ENCODE data around the gene EPS8L2. TPM values are rescaled to one million over a fixed set of nuclear protein-coding genes. Genes with fewer than 3 reads are reported as not detected.
A peak's percentile ranks its signal among the peaks of the same experiment; 100 is the strongest.

The EPS8L2 gene
- total and polyA plus RNA-seq, 4 donors, result 24.4 to 138 (median 62.7) TPM

DNA sequence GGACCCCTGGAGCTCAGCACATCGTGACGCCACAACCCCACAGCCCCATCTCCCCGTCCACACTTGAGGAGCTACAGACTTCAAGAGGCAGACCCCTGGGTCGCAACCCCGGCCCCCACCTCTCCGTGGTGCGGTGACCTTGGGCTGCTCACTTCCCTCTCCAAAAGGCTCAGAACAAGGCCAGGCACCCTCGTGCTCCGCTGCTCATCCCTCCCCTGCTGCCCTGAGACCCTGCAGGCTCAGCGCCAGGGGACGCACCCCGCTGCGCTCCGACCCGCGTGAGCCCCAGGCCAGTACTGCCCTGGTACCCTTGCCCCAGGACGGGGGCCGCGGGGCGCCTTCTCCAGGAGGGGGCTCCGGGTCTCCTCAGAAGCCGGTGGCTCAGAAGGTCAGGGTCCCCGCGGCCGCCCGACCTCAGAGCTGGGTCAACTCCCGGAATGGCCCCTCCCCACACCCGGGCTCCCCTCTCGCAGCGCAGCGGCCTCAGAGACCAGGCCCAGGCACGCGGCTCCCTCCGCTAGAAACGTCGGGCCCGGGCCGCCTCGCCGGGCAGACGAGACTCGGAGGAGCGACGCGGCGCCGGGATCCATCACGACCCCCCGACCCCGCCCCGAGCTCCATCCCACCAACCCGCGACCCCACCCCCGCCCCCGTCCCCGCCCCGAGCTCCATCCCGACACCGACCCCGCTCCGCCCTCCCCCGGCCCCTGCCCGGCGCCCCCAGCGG, 70.7 kb downstream of the EPS8L2 start:
- Histone ChIP-seq H3K9ac (ENCODE audit: low read depth in 1 of 2, low read length in 2 of 2) (peak overlapping the region in 1 of 2 donors; percentile 32), H3K36me3 (ENCODE audit: control insufficient read depth in 4 of 4, insufficient read depth in 3 of 4, low read depth in 1 of 4, low read length in 3 of 4) (peaks cover 0 to 12% (median 7%) of the 10 kb centered on the region in 4 donors), H3K4me3 (ENCODE audit: low read depth in 1 of 3, low read length in 3 of 3) (peak overlapping the region; percentile 72 to 95 (median 75)), H3K4me1 (ENCODE audit: control insufficient read depth in 4 of 4, insufficient read depth in 4 of 4, low read length in 3 of 4) (peaks cover 13 to 37% (median 21%) of the 10 kb centered on the region in 4 donors), H3K9me3 (ENCODE audit: control insufficient read depth in 4 of 4, low read length in 3 of 4) (no peaks in the 10 kb centered on the region), H3K27me3 (ENCODE audit: control insufficient read depth in 4 of 4, insufficient read depth in 4 of 4, low read length in 3 of 4) (no peaks in the 10 kb centered on the region), H3K27ac (ENCODE audit: low read depth in 1 of 2, low read length in 2 of 2) (peak overlapping the region; percentile 70 to 77)
- WGBS, result 3% methylated on average over 65 of the region's 65 CpGs
- DNase-seq (ENCODE audit: low spot score), result no peak
- TF ChIP-seq MAX (IDR thresholded peaks at IDR 0.05), result no peak

Other genes starting within 250 kb of the EPS8L2 start
- 10 to 100 TPM; 68.5 to 77.8 TPM for gene RNH1, start 199.0 kb upstream of the EPS8L2 start, total RNA-seq
- gene RNH1, start 199.0 kb upstream of the EPS8L2 start, polyA plus RNA-seq, result 10 to 100 TPM; 75.7 to 99.1 TPM
- gene HRAS, start 170.7 kb upstream of the EPS8L2 start, total RNA-seq, result 1 to 10 TPM; 4.7 to 8.6 TPM
- 10 to 100 TPM; 13.2 to 17.4 TPM for gene HRAS, start 170.7 kb upstream of the EPS8L2 start, polyA plus RNA-seq
- gene LRRC56, start 168.7 kb upstream of the EPS8L2 start, total RNA-seq, result under 1 TPM; 0.17 to 0.23 TPM
- gene LRRC56, start 168.7 kb upstream of the EPS8L2 start, polyA plus RNA-seq, result under 1 TPM; 0.08 to 0.46 TPM
- 1 to 10 TPM; 1.2 to 2.9 TPM for gene LMNTD2, start 145.5 kb upstream of the EPS8L2 start, total RNA-seq
- 1 to 10 TPM; 1.6 to 4.6 TPM for gene LMNTD2, start 145.5 kb upstream of the EPS8L2 start, polyA plus RNA-seq
- 10 to 100 TPM; 11.5 to 35.5 TPM for gene RASSF7, start 145.3 kb upstream of the EPS8L2 start, total RNA-seq
- gene RASSF7, start 145.3 kb upstream of the EPS8L2 start, polyA plus RNA-seq, result 10 to 100 TPM; 38.3 to 50.4 TPM
- 10 to 100 TPM; 22.4 to 25.2 TPM for gene PHRF1, start 129.8 kb upstream of the EPS8L2 start, total RNA-seq
- 10 to 100 TPM in 1 of 2 donors, 1 to 10 TPM in 1; 2.4 to 15.1 TPM for gene PHRF1, start 129.8 kb upstream of the EPS8L2 start, polyA plus RNA-seq
- 10 to 100 TPM; 15.7 to 62.4 TPM for gene IRF7, start 90.3 kb upstream of the EPS8L2 start, total RNA-seq
- 10 to 100 TPM; 23.8 to 50.3 TPM for gene IRF7, start 90.3 kb upstream of the EPS8L2 start, polyA plus RNA-seq
- gene CDHR5, start 81.3 kb upstream of the EPS8L2 start, total RNA-seq, result 10 to 100 TPM; 34.8 to 79.7 TPM
- gene CDHR5, start 81.3 kb upstream of the EPS8L2 start, polyA plus RNA-seq, result 10 to 100 TPM; 29.4 to 86.2 TPM
- not detected for gene SCT, start 79.0 kb upstream of the EPS8L2 start, total RNA-seq
- gene SCT, start 79.0 kb upstream of the EPS8L2 start, polyA plus RNA-seq, result not detected
- gene DRD4, start 69.0 kb upstream of the EPS8L2 start, total RNA-seq, result not detected
- not detected for gene DRD4, start 69.0 kb upstream of the EPS8L2 start, polyA plus RNA-seq
- 10 to 100 TPM in 1 of 2 donors, 1 to 10 TPM in 1; 9.6 to 11.4 TPM for gene DEAF1, start 11.0 kb upstream of the EPS8L2 start, total RNA-seq
- 10 to 100 TPM in 1 of 2 donors, 1 to 10 TPM in 1; 7.0 to 10.5 TPM for gene DEAF1, start 11.0 kb upstream of the EPS8L2 start, polyA plus RNA-seq
- gene TMEM80, start 10.4 kb upstream of the EPS8L2 start, total RNA-seq, result 10 to 100 TPM in 1 of 2 donors, 1 to 10 TPM in 1; 5.1 to 11.1 TPM
- gene TMEM80, start 10.4 kb upstream of the EPS8L2 start, polyA plus RNA-seq, result 10 to 100 TPM in 1 of 2 donors, 1 to 10 TPM in 1; 5.3 to 12.4 TPM
- gene TALDO1, start 41.2 kb downstream of the EPS8L2 start, total RNA-seq, result 100 to 1,000 TPM in 1 of 2 donors, 10 to 100 TPM in 1; 72.5 to 181 TPM
- gene TALDO1, start 41.2 kb downstream of the EPS8L2 start, polyA plus RNA-seq, result 100 to 1,000 TPM; 123 to 133 TPM
- gene GATD1, start 71.3 kb downstream of the EPS8L2 start, total RNA-seq, result 10 to 100 TPM; 26.3 to 37.2 TPM
- 10 to 100 TPM; 22.7 to 23.0 TPM for gene GATD1, start 71.3 kb downstream of the EPS8L2 start, polyA plus RNA-seq
- not detected for gene CEND1, start 83.9 kb downstream of the EPS8L2 start, total RNA-seq
- not detected for gene CEND1, start 83.9 kb downstream of the EPS8L2 start, polyA plus RNA-seq
- gene SLC25A22, start 92.0 kb downstream of the EPS8L2 start, total RNA-seq, result 10 to 100 TPM in 1 of 2 donors, 1 to 10 TPM in 1; 5.3 to 15.1 TPM
- 10 to 100 TPM in 1 of 2 donors, 1 to 10 TPM in 1; 9.0 to 26.8 TPM for gene SLC25A22, start 92.0 kb downstream of the EPS8L2 start, polyA plus RNA-seq
- 10 to 100 TPM in 1 of 2 donors, 1 to 10 TPM in 1; 7.8 to 10.4 TPM for gene PIDD1, start 99.0 kb downstream of the EPS8L2 start, total RNA-seq
- gene PIDD1, start 99.0 kb downstream of the EPS8L2 start, polyA plus RNA-seq, result 1 to 10 TPM; 6.4 to 7.3 TPM
- gene RPLP2, start 103.7 kb downstream of the EPS8L2 start, total RNA-seq, result 100 to 1,000 TPM in 1 of 2 donors, 10 to 100 TPM in 1; 59.8 to 297 TPM
- gene RPLP2, start 103.7 kb downstream of the EPS8L2 start, polyA plus RNA-seq, result 100 to 1,000 TPM; 273 to 476 TPM
- gene PNPLA2, start 112.7 kb downstream of the EPS8L2 start, total RNA-seq, result 10 to 100 TPM; 13.7 to 29.1 TPM
- gene PNPLA2, start 112.7 kb downstream of the EPS8L2 start, polyA plus RNA-seq, result 10 to 100 TPM; 25.3 to 58.9 TPM
- gene CRACR2B, start 121.7 kb downstream of the EPS8L2 start, total RNA-seq, result 1 to 10 TPM in 1 of 2 donors, under 1 TPM in 1; 0.14 to 2.8 TPM
- 1 to 10 TPM; 1.6 to 2.9 TPM for gene CRACR2B, start 121.7 kb downstream of the EPS8L2 start, polyA plus RNA-seq
- 100 to 1,000 TPM in 1 of 2 donors, 10 to 100 TPM in 1; 31.6 to 127 TPM for gene CD151, start 126.7 kb downstream of the EPS8L2 start, total RNA-seq
- gene CD151, start 126.7 kb downstream of the EPS8L2 start, polyA plus RNA-seq, result 100 to 1,000 TPM; 121 to 264 TPM
- 10 to 100 TPM; 28.1 to 60.4 TPM for gene POLR2L, start 136.3 kb downstream of the EPS8L2 start, total RNA-seq
- gene POLR2L, start 136.3 kb downstream of the EPS8L2 start, polyA plus RNA-seq, result 100 to 1,000 TPM; 152 to 230 TPM
- gene TSPAN4, start 136.6 kb downstream of the EPS8L2 start, total RNA-seq, result 10 to 100 TPM; 25.2 to 35.6 TPM
- gene TSPAN4, start 136.6 kb downstream of the EPS8L2 start, polyA plus RNA-seq, result 10 to 100 TPM; 16.5 to 38.1 TPM
- 10 to 100 TPM; 39.5 to 67.1 TPM for gene CHID1, start 204.6 kb downstream of the EPS8L2 start, total RNA-seq
- gene CHID1, start 204.6 kb downstream of the EPS8L2 start, polyA plus RNA-seq, result 10 to 100 TPM; 51.1 to 68.8 TPM
- 10 to 100 TPM; 20.5 to 39.7 TPM for gene AP2A2, start 219.6 kb downstream of the EPS8L2 start, total RNA-seq
- 10 to 100 TPM; 22.0 to 25.5 TPM for gene AP2A2, start 219.6 kb downstream of the EPS8L2 start, polyA plus RNA-seq